HepG2 (cell line): ENCODE data around the gene SELENOT. TPM values are rescaled to one million over a fixed set of nuclear protein-coding genes. Genes with fewer than 3 reads are reported as not detected.

Source experiments
- ATAC-seq: fragments of 200-7000 bp; cut with Tn5 transposase; 3 replicates; pipeline ENCODE4 v1.9.1; 2020; ENCODE audit warnings: mild to moderate bottlenecking, moderate library complexity
- BruUV-seq: library from RNA; stranded (reverse); fragments of 400-500 nt; replicated peaks from 2 replicates; lab custom pipeline; 2021; lab: Mats Ljungman, UMichigan
- CTCF ChIA-PET: fragments of 300-600 bp; formaldehyde crosslinking; extraction: SDS; loops from one replicate; lab custom pipeline; 2021; ENCODE audit warnings: low total read pairs, inconsistent platforms, low intra/inter-chr PET ratio; lab: Yijun Ruan, JAX
- POLR2A ChIA-PET: fragments of 350-600 bp; sonication (Branson Sonifier 250); formaldehyde crosslinking; loops from one replicate; lab custom pipeline; 2020; ENCODE audit warnings: antibody characterized with exemption, inconsistent platforms; lab: Yijun Ruan, JAX
- DNase-seq: peaks from one replicate; pipeline ENCODE4 v3.0.0-alpha.2; 2015; ENCODE audit warnings: low spot score
- FAIRE-seq: peaks from 3 replicates; lab custom pipeline; 2011; peaks lifted over from hg19 to GRCh38; lab: Jason Lieb, UNC
- H2AFZ ChIP-seq: one replicate; pipeline ENCODE4 v1.6.1; 2011; ENCODE audit warnings: low read length, inconsistent platforms
- H3K27ac ChIP-seq: fragments of 300-600 bp; 3 replicates; pipeline ENCODE4 v1.8.0; 2011; ENCODE audit warnings: mixed run types, mild to moderate bottlenecking, mixed read lengths, low read length, inconsistent platforms; ENCODE audit not compliant: insufficient read depth; ENCODE audit errors: extremely low read length
- H3K27me3 ChIP-seq, 2 experiments: fragments of 200-600 bp in 1 of 2; 2 replicates in 1 of 2; 3 replicates in 1 of 2; pipeline versions ENCODE4 v1.6.0 to v1.8.0; 2011; ENCODE audit warnings: low read length in 2 of 2, mild to moderate bottlenecking in 2 of 2, moderate library complexity in 2 of 2, inconsistent platforms in 1 of 2; ENCODE audit not compliant: insufficient read depth in 2 of 2, control insufficient read depth in 1 of 2
- H3K36me3 ChIP-seq, 2 experiments: fragments of 200-600 bp in 1 of 2; replicated peaks in 1 of 2; 2 replicates in 1 of 2; 3 replicates in 1 of 2; pipeline versions ENCODE4 v1.5.1 to v1.8.0; 2011; ENCODE audit warnings: low read length in 2 of 2, inconsistent platforms in 1 of 2; ENCODE audit not compliant: insufficient read depth in 2 of 2, control insufficient read depth in 1 of 2
- H3K4me1 ChIP-seq: 2 replicates; pipeline ENCODE4 v1.5.1; 2012; ENCODE audit warnings: low read length, inconsistent platforms; ENCODE audit not compliant: insufficient read depth
- H3K4me2 ChIP-seq: 2 replicates; pipeline ENCODE4 v1.6.0; 2011; ENCODE audit warnings: low read depth, low read length, inconsistent platforms
- H3K4me3 ChIP-seq, 3 experiments: fragments of 200-600 bp in 1 of 3; sonication (generic), shearing (Covaris generic) in 1 of 3; replicated peaks in 1 of 3; 2 replicates each; pipeline ENCODE4 v1.5.1; 2011 to 2016; ENCODE audit warnings: low read length in 3 of 3, inconsistent platforms in 2 of 3, low read depth in 2 of 3, mild to moderate bottlenecking in 2 of 3, control low read depth in 1 of 3, mixed read lengths in 1 of 3; ENCODE audit not compliant: insufficient read depth in 1 of 3
- H3K79me2 ChIP-seq: one replicate; pipeline ENCODE4 v1.6.1; 2011; ENCODE audit warnings: low read length, inconsistent platforms; ENCODE audit not compliant: insufficient read depth
- H3K9ac ChIP-seq: 2 replicates; pipeline ENCODE4 v1.6.0; 2011; ENCODE audit warnings: mild to moderate bottlenecking, low read depth, low read length, inconsistent platforms; ENCODE audit not compliant: insufficient read depth
- H3K9me3 ChIP-seq: 2 replicates; pipeline ENCODE4 v1.5.1; 2012; ENCODE audit warnings: mild to moderate bottlenecking, low read length
- H4K20me1 ChIP-seq: 2 replicates; pipeline ENCODE4 v1.6.0; 2011; ENCODE audit warnings: inconsistent platforms, mild to moderate bottlenecking, low read length, moderate library complexity; ENCODE audit not compliant: insufficient read depth
- ARNT2 ChIP-seq: sonication (generic); formaldehyde crosslinking; IDR thresholded peaks from 2 replicates; pipeline ENCODE4 v1.8.0; 2022; ENCODE audit warnings: mild to moderate bottlenecking, low read depth, missing genetic modification reagents, moderate library complexity
- GFI1 ChIP-seq: sonication (generic); formaldehyde crosslinking; IDR thresholded peaks from 2 replicates; pipeline ENCODE4 v1.5.0; 2020; ENCODE audit warnings: missing genetic modification reagents, mild to moderate bottlenecking, borderline replicate concordance
- HDAC2 ChIP-seq: sonication (generic); formaldehyde crosslinking; IDR thresholded peaks from 2 replicates; pipeline ENCODE4 v1.4.0; 2020; ENCODE audit warnings: missing genetic modification reagents
- KDM5A ChIP-seq: fragments of 200-600 bp; sonication (generic); IDR thresholded peaks from 2 replicates; pipeline ENCODE4 v1.7.0; 2018; ENCODE audit warnings: antibody characterized with exemption, mild to moderate bottlenecking, low read length, borderline replicate concordance
- KLF9 ChIP-seq: IDR thresholded peaks from 2 replicates; pipeline ENCODE4 v1.6.1; 2016; ENCODE audit warnings: low read depth
- NR2F6 ChIP-seq, 2 experiments: IDR thresholded peaks; 2 replicates each; pipeline ENCODE4 v1.6.1; 2016; ENCODE audit warnings: antibody characterized with exemption in 1 of 2, mild to moderate bottlenecking in 1 of 2
- ZNF329 ChIP-seq: sonication (generic); formaldehyde crosslinking; IDR thresholded peaks from 2 replicates; pipeline ENCODE4 v1.9.0; 2021; ENCODE audit warnings: low read depth, mild to moderate bottlenecking, missing genetic modification reagents
- WGBS: methylation state at CpG from one replicate; pipeline ENCODE4 v1.1.6; 2017; ENCODE audit warnings: low lambda C conversion rate; 5-methylcytosine and 5-hydroxymethylcytosine counted together
- in situ Hi-C: cut with HindIII; loops from 2 replicates; pipeline ENCODE4 v1.10.0; 2017; ENCODE audit warnings: low pct_unique_long_range_greater_than_20kb; ENCODE audit not compliant: extremely low pct_ligation_motif_present
- intact Hi-C: fragments of 100-400 bp; cut with micrococcal nuclease; formaldehyde crosslinking; loops from one replicate; pipeline ENCODE4 v1.10.0; 2022; ENCODE audit not compliant: unreplicated experiment
- polyA plus RNA-seq, 8 experiments: library from polyadenylated mRNA; depleted of rRNA in 3 of 8; stranded (reverse) in 7 of 8; unstranded in 1 of 8; fragments of >200 nt; fragmentation: Illumina TruSeq in 4 of 8; extraction: Trizol in 4 of 8; gene quantifications; 2 replicates each; pipeline versions ENCODE4 v1.2.1 to v1.2.3, GENCODE V29; 2011 to 2016; ENCODE audit warnings: low read depth in 4 of 8, missing spikeins in 1 of 8, mixed read lengths in 1 of 8; ENCODE audit not compliant: insufficient read depth in 1 of 8
- total RNA-seq, 5 experiments: library from RNA; depleted of rRNA; stranded (reverse); fragments of >200 nt; fragmentation: Illumina TruSeq; extraction: Trizol; gene quantifications; 2 replicates each; pipeline ENCODE4 v1.2.3, GENCODE V29; 2016; ENCODE audit warnings: low read depth in 1 of 5
- TF ChIP-seq, protein P1 (sequence below): sonication (generic); formaldehyde crosslinking; IDR thresholded peaks from 2 replicates; pipeline ENCODE4 v1.5.1; 2020; ENCODE audit warnings: mild to moderate bottlenecking, missing genetic modification reagents, moderate library complexity
- TF ChIP-seq, protein P2 (sequence below): sonication (generic); formaldehyde crosslinking; IDR thresholded peaks from 2 replicates; pipeline ENCODE4 v1.4.0; 2020; ENCODE audit warnings: missing genetic modification reagents
- TF ChIP-seq, protein P3 (sequence below), 2 experiments: sonication (generic) in 1 of 2; formaldehyde crosslinking in 1 of 2; IDR thresholded peaks; 2 replicates each; pipeline versions ENCODE4 v1.4.0 to v1.6.1; 2016 to 2020; ENCODE audit warnings: borderline replicate concordance in 1 of 2, low read depth in 1 of 2, mild to moderate bottlenecking in 1 of 2, missing genetic modification reagents in 1 of 2

Gene SELENOT
- total and polyA plus RNA-seq, 2 of the 13 experiments (the other 11 are each of a cell fraction or from before 2014, with no cell fraction given), result 122 to 273 TPM

DNA sequence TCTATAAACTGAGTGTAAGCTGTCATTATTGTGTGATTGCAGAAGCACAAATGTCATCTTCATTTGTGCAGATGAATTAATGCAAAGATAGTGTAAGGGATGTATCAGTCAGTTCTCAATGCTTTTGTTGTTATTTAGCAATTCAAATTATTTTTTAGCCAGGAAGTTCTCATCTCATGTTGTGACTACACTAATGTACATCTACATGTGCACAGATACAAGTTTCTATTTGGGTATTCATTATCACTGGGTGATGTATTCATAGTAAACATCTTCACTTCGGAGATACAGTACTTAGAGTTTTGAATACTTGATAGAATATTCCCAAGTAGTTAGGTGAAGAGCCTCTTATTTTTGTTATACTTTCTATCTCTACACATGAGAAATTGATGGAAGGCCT, 45.4 kb upstream of the SELENOT start:
- in situ Hi-C loops (no loop called here), intact Hi-C loops (no loop called here)
- 91% methylated on average over 1 of the region's 1 CpG for WGBS
- TF ChIP-seq KDM5A (no peak), GFI1 (no peak), NR2F6 (IDR thresholded peaks at IDR 0.05) (no peak), NR2F6 (CRISPR knock-in tag; IDR thresholded peaks at IDR 0.05) (no peak), KLF9 (CRISPR knock-in tag) (no peak), ZNF329 (no peak), HDAC2 (CRISPR knock-in tag) (no peak), ARNT2 (no peak)
- TF ChIP-seq, protein P1, sequence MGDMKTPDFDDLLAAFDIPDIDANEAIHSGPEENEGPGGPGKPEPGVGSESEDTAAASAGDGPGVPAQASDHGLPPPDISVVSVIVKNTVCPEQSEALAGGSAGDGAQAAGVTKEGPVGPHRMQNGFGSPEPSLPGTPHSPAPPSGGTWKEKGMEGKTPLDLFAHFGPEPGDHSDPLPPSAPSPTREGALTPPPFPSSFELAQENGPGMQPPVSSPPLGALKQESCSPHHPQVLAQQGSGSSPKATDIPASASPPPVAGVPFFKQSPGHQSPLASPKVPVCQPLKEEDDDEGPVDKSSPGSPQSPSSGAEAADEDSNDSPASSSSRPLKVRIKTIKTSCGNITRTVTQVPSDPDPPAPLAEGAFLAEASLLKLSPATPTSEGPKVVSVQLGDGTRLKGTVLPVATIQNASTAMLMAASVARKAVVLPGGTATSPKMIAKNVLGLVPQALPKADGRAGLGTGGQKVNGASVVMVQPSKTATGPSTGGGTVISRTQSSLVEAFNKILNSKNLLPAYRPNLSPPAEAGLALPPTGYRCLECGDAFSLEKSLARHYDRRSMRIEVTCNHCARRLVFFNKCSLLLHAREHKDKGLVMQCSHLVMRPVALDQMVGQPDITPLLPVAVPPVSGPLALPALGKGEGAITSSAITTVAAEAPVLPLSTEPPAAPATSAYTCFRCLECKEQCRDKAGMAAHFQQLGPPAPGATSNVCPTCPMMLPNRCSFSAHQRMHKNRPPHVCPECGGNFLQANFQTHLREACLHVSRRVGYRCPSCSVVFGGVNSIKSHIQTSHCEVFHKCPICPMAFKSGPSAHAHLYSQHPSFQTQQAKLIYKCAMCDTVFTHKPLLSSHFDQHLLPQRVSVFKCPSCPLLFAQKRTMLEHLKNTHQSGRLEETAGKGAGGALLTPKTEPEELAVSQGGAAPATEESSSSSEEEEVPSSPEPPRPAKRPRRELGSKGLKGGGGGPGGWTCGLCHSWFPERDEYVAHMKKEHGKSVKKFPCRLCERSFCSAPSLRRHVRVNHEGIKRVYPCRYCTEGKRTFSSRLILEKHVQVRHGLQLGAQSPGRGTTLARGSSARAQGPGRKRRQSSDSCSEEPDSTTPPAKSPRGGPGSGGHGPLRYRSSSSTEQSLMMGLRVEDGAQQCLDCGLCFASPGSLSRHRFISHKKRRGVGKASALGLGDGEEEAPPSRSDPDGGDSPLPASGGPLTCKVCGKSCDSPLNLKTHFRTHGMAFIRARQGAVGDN (CRISPR knock-in tag), result no peak
- TF ChIP-seq, protein P2, sequence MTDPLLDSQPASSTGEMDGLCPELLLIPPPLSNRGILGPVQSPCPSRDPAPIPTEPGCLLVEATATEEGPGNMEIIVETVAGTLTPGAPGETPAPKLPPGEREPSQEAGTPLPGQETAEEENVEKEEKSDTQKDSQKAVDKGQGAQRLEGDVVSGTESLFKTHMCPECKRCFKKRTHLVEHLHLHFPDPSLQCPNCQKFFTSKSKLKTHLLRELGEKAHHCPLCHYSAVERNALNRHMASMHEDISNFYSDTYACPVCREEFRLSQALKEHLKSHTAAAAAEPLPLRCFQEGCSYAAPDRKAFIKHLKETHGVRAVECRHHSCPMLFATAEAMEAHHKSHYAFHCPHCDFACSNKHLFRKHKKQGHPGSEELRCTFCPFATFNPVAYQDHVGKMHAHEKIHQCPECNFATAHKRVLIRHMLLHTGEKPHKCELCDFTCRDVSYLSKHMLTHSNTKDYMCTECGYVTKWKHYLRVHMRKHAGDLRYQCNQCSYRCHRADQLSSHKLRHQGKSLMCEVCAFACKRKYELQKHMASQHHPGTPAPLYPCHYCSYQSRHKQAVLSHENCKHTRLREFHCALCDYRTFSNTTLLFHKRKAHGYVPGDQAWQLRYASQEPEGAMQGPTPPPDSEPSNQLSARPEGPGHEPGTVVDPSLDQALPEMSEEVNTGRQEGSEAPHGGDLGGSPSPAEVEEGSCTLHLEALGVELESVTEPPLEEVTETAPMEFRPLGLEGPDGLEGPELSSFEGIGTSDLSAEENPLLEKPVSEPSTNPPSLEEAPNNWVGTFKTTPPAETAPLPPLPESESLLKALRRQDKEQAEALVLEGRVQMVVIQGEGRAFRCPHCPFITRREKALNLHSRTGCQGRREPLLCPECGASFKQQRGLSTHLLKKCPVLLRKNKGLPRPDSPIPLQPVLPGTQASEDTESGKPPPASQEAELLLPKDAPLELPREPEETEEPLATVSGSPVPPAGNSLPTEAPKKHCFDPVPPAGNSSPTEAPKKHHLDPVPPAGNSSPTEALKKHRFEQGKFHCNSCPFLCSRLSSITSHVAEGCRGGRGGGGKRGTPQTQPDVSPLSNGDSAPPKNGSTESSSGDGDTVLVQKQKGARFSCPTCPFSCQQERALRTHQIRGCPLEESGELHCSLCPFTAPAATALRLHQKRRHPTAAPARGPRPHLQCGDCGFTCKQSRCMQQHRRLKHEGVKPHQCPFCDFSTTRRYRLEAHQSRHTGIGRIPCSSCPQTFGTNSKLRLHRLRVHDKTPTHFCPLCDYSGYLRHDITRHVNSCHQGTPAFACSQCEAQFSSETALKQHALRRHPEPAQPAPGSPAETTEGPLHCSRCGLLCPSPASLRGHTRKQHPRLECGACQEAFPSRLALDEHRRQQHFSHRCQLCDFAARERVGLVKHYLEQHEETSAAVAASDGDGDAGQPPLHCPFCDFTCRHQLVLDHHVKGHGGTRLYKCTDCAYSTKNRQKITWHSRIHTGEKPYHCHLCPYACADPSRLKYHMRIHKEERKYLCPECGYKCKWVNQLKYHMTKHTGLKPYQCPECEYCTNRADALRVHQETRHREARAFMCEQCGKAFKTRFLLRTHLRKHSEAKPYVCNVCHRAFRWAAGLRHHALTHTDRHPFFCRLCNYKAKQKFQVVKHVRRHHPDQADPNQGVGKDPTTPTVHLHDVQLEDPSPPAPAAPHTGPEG, result no peak
- TF ChIP-seq, protein P3, sequence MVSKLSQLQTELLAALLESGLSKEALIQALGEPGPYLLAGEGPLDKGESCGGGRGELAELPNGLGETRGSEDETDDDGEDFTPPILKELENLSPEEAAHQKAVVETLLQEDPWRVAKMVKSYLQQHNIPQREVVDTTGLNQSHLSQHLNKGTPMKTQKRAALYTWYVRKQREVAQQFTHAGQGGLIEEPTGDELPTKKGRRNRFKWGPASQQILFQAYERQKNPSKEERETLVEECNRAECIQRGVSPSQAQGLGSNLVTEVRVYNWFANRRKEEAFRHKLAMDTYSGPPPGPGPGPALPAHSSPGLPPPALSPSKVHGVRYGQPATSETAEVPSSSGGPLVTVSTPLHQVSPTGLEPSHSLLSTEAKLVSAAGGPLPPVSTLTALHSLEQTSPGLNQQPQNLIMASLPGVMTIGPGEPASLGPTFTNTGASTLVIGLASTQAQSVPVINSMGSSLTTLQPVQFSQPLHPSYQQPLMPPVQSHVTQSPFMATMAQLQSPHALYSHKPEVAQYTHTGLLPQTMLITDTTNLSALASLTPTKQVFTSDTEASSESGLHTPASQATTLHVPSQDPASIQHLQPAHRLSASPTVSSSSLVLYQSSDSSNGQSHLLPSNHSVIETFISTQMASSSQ (IDR thresholded peaks at IDR 0.05; ENCODE audit: low read depth), result no peak
- TF ChIP-seq, protein P3 (CRISPR knock-in tag; IDR thresholded peaks at IDR 0.05; ENCODE audit: borderline replicate concordance), result no peak

More for the DNA sequence above, 45.4 kb upstream of the SELENOT start:
- POLR2A ChIA-PET, result no interaction called here
- Histone ChIP-seq H3K27me3 (no peaks in the 10 kb centered on the region), H3K4me3 (no peak overlapping the region), H3K4me1 (no peaks in the 10 kb centered on the region), H3K9ac (no peak overlapping the region), H3K4me2 (no peak overlapping the region), H3K36me3 (peaks cover 7 to 48% of the 10 kb centered on the region in 2 experiments), H3K79me2 (peaks cover 43% of the 10 kb centered on the region), H2AFZ (no peak overlapping the region), H3K9me3 (no peaks in the 10 kb centered on the region), H4K20me1 (peaks cover 9% of the 10 kb centered on the region; the same call in 1 of the 2 replicates), H3K27ac (no peak overlapping the region)
- CTCF ChIA-PET, result no interaction called here
- BruUV-seq, result no TSS peak
- ATAC-seq (no peak), DNase-seq (no peak), FAIRE-seq (no peak)
